ENCODE data around the gene VSTM2B. TPM values are rescaled to one million over a fixed set of nuclear protein-coding genes. Genes with fewer than 3 reads are reported as not detected.
A peak's percentile ranks its signal among the peaks of the same experiment; 100 is the strongest.

The VSTM2B gene
- total RNA-seq, 1 donor from 2014 or later, result not detected

DNA sequence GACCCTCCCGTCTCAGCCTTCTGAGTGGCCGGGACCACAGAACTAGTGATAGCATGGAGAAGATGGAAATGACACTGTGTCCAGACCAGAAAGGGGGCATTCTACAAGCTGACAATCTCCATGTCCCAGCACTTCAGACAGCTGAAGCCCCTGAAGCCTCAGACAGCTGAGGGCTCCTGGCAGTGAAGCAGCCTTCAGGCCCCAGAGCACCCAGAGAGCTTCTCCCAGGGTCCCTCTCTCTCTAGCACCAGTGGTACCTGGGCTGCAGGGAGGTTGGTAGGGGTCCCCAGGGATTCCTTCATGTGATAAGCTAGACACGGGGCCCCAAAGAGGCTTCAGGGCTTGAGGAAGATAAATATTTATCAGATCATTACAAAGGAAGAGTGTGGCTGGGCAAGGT, 72.7 kb downstream of the VSTM2B start:
- DNase-seq (ENCODE audit: missing footprints), result no peak
- ATAC-seq, result no peak
- intact Hi-C loops (cut with DNase I), result no loop called here

DNA sequence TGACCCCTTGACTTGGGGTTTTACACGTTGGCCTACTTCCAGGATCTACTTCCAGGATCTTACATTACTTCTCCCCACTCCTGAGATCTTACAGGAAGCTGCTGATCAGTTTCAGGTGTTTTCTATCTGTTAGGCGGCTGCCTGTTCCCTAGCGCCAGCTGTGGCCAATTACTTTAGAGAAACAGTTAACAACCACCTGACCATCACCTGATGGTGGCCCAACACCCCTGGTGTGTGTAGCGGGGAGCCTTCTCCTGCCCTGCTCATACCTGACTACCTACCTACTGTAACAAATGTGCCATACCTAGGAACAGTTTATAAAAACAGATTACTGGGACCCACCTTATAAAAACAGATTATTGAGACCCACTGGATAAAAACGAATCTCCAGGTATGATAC, 77.5 kb downstream of the VSTM2B start:
- ATAC-seq, result no peak
- intact Hi-C loops (cut with DNase I), result no loop called here

DNA sequence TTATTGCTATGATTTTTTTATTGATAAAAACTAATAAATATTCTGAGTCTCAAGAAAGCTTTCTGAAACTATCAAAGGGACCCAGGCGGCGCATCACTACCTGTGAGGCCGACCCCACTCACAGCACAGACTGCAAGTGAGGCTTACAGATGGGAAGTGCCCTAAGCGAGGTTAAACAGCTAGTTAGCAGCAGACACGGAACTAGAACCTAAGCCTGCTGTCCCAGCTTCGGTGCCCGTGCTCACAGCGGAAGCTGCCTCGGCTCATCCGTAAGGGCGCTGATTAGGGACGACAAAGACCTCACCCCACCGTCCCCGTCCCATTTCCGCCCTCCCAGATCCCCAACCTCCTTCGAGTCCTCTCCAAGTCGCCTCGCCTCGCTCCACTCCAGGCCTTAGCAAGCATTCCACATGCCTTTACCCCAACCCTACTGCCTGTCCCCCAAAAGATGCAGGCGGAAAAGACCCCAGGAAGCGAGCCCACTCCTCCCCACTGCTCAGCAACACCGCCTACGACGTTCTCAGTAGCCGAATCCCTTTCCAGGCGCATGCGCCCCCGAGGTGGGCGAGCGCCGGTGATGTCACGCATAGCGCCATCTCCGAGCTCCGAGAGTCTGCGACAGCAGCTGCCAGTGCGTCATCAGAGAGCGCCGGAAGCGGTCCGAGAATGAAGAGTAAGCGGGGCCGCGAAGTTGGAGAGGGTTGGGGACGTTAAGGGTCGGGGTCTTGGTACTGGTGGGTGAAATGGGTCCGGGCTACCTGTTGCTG, 80.0 kb downstream of the VSTM2B start, which contains the start of gene POP4:
Gene POP4, plus strand, starts transcription at position 631 of the 767 bp plus-strand sequence. Its CDS starts 36 bp downstream, at position 667.
- intact Hi-C loops (cut with DNase I), result loop anchor here (1.0 to 2.0 kb wide), 2 partner anchors 59 to 110 kb away; partner anchors contain the start of gene PLEKHF1
- peak; percentile 94 for ATAC-seq
- DNase-seq (ENCODE audit: missing footprints), result peak; percentile 99

More for the DNA sequence above, 77.5 kb downstream of the VSTM2B start:
- no peak for DNase-seq (ENCODE audit: missing footprints)

DNA sequence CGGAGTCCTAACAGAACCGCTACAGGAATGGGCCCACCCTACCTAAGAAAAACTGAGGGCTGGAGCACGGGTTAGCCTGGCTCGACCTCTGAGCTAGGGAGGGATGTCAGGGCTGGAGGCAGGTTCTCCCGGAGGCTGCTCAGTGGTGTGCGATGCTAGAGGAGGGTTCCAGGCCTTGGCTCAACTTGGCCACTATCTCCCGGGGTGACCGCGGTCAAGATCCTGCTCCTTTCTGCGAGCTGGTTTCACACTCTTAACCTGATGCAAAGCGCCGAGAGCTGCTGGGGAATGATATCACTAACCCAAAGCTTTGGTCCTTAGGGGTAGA, 80.6 kb downstream of the VSTM2B start:
- DNase-seq (ENCODE audit: missing footprints) (no peak), ATAC-seq (no peak)
- intact Hi-C loops (cut with DNase I), result loop anchor here (1.0 to 2.0 kb wide), 2 partner anchors 58 to 110 kb away; partner anchors contain the start of gene PLEKHF1

DNA sequence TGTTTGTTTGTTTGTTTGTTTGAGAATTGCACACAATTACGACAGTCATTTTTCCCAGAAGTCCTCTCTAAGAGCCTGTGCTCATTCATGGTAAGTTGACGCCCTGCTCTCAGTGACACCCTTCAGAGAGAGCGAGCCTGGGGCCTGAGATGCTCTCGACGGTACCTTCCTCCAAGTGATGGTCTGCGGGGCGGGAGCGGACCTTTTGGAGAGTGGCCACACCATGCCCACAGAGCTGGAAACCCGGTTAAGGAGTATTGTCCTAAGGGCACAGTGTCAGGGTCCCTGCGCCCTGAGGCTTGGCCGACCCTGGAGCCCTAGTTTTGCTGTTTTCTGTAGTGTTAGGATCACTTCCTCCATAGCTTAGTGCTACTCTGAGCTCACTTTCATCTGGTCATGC, 83.8 kb downstream of the VSTM2B start:
- DNase-seq (ENCODE audit: missing footprints) (no peak), ATAC-seq (no peak)
- intact Hi-C loops (cut with DNase I), result loop anchor here (1.0 kb wide), 2 partner anchors 82 to 107 kb away; no protein-coding TSS in a partner anchor

DNA sequence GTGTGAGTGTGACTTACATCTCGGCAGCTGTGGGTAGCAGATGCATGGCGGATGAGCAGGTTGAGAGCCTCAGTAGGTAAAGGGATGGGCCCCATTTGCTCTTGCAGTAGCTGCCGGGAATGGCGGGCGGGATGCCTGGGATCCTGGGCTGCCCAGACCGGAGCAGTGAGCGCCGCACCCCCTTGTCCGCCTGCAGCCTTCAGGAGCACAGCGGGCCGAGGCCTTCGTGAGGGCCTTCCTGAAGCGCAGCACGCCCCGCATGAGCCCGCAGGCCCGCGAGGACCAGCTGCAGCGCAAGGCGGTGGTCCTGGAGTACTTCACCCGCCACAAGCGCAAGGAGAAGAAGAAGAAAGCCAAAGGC, 84.4 kb downstream of the VSTM2B start:
- DNase-seq (ENCODE audit: missing footprints), result no peak
- intact Hi-C loops (cut with DNase I), result loop anchor here (1.0 kb wide), 2 partner anchors 81 to 106 kb away; no protein-coding TSS in a partner anchor
- ATAC-seq, result no peak

DNA sequence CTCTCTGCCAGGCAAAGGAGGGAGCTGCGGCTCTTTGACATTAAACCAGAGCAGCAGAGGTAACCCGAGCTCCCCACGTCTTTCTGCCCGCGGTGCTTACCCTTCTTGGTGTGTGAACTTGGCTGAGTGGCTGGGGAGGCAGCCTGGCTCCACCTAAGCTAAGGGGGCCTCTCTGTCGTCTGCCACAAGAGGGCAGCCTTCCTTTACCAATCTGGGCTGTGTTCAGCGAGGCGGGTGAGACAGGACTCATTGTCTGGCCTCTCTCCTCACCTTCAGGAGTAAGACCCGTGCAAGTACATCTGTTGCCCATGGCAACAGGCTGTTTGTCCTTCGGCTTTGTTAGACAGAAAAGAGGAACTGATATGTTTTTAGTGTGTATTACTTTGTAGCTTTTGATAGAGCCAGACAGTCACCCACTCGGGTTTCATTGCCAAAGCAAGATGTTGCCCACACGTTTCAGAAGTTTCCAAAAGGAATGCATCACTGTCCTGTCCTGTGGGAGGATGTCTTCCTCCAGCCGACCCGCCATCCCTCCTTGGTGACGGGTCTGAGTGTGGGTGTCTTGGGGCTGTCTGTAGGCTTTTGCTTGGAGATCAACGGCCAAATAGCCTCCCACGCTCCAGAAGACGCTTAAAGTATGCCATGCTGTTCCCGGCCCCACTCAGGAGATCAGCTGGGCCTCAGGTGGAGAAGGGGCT, 84.9 kb downstream of the VSTM2B start:
- peak; percentile 78 for DNase-seq (ENCODE audit: missing footprints)
- intact Hi-C loops (cut with DNase I), result loop anchor here (1.0 kb wide), 2 partner anchors 81 to 106 kb away; no protein-coding TSS in a partner anchor
- peak; percentile 84 for ATAC-seq

DNA sequence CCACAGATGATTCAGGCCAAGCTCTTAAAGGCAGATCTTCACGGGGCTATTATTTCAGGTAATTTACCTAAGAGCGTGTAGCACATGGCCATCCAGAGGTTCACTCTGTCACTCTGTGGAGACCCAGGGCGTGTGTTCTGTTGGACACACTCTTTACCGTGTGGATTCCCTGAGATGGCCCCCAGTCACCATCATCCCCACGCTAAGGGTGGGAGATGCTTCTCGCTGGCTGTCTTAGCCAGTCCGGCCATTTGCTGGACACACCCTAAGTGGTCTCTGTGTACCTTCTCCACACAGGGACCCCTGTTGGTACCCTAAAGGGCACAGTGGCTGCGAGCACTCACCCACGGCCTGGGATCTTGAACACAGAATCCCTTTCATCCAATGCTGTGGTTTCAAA, 86.3 kb downstream of the VSTM2B start:
- intact Hi-C loops (cut with DNase I), result no loop called here
- DNase-seq (ENCODE audit: missing footprints) (no peak), ATAC-seq (no peak)

DNA sequence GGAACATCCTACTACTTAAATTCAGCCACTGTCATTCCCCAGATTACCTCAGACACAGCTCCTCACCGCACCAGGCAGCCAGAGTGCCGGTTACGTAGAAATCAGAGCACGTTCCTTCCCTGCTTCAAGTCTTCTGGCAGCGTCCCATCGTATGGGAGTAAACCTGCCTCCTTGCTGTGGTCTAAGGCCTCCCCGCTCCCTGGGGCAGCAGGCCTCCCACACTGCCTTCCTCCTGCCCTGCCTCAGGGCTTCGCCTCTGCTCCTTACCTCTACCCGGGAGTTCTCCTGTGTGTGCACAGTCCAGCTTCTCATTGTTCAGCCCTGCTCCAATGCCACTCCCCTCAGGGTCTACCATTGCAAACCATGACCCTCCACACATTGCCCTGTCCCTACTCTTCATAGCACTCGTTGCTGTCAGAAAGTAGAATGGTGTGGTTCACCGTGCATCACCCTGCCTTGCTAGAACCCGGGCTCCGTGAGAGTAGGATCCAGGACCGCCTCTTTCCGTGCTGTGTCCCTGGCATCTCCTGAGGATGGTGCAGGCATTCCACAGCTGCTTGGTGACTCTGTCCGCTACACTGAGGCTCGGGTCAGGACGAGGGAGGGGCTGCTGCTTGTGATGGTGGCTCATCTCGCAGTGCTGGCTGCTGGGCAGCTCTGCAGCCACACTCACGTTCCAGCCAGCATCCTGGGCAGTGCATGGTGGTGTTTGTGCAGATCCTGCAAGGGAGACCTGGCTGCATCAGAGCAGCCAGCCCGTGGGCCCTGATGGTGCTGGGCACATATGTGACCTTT, 87.2 kb downstream of the VSTM2B start:
- DNase-seq (ENCODE audit: missing footprints) (no peak), ATAC-seq (no peak)
- intact Hi-C loops (cut with DNase I), result no loop called here

DNA sequence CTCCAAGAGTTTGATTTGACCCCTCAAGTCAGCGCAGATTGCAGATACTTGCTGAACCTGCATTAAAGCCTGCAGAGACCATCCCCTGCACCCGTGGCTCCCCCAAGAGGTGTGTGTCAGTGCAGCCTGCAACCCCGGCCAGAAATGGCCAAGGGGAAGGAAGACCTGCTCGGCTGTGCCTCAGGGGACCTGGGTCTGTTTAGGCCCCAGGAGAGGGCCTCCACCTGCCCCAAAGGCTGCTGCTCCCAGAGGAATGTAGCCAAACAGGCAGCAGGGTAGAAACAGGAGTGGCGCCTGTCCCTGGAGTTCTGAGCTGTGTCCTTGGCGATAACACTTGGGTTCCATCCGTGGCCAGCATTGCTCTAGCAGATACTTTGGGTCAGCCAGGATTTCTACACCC, 88.3 kb downstream of the VSTM2B start:
- no peak for ATAC-seq
- no peak for DNase-seq (ENCODE audit: missing footprints)
- intact Hi-C loops (cut with DNase I), result no loop called here

Other genes starting within 250 kb of the VSTM2B start
- gene POP4, start 80.3 kb downstream of the VSTM2B start, total RNA-seq, result 58.0 TPM
- 43.6 TPM for gene PLEKHF1, start 139.5 kb downstream of the VSTM2B start, total RNA-seq
- 64.2 TPM for gene C19orf12, start 189.3 kb downstream of the VSTM2B start, total RNA-seq

Data from Right ventricle myocardium inferior (tissue), 1 donor.